Gastrocnemius medialis (tissue), 4 donors: Measurements from ENCODE around the gene ADAMTSL1. TPM values are rescaled to one million over a fixed set of nuclear protein-coding genes. Genes with fewer than 3 reads are reported as not detected.

ENCODE experiments used
- ATAC-seq, 2 donors: fragments of 150-250 bp; one replicate each; pipeline ENCODE4 v1.9.1; 2016
- DNase-seq, 2 donors: peaks; one replicate each; pipeline ENCODE4 v3.0.0-alpha.2; 2019
- H3K27ac ChIP-seq, 4 donors: fragments of 200-600 bp; sonication (generic); 1 replicate in 1 of 4; 2 replicates in 3 of 4; pipeline ENCODE4 v1.5.1; 2016 to 2018; ENCODE audit warnings: mild to moderate bottlenecking in 2 of 4, moderate library complexity in 1 of 4
- H3K27me3 ChIP-seq, 3 donors: fragments of 200-600 bp; sonication (generic) in 2 of 3; 1 replicate in 1 of 3; 2 replicates in 2 of 3; pipeline versions ENCODE4 v1.5.1 to v1.6.0; 2016 to 2019; ENCODE audit warnings: mild to moderate bottlenecking in 1 of 3, moderate library complexity in 1 of 3
- H3K36me3 ChIP-seq, 2 donors: fragments of 200-600 bp; sonication (generic) in 1 of 2; one replicate each; pipeline ENCODE4 v1.5.1; 2017 to 2018
- H3K4me1 ChIP-seq, 2 donors: fragments of 200-600 bp; sonication (generic) in 1 of 2; one replicate each; pipeline ENCODE4 v1.5.1; 2016 to 2017; ENCODE audit warnings: mild to moderate bottlenecking in 2 of 2
- H3K4me3 ChIP-seq, 4 donors: fragments of 200-600 bp; sonication (generic) in 3 of 4; 1 replicate in 1 of 4; 2 replicates in 3 of 4; pipeline ENCODE4 v1.5.1; 2016 to 2019; ENCODE audit warnings: mild to moderate bottlenecking in 2 of 4
- H3K9me3 ChIP-seq, 3 donors: fragments of 200-600 bp; sonication (generic) in 2 of 3; 1 replicate in 1 of 3; 2 replicates in 2 of 3; pipeline ENCODE4 v1.5.1; 2016 to 2019
- CTCF ChIP-seq, 5 experiments: fragments of 450-650 bp in 3 of 5; fragments of 200-600 bp in 2 of 5; sonication (generic) in 2 of 5; IDR thresholded peaks in 4 of 5; conservative IDR thresholded peaks in 1 of 5; 1 replicate in 4 of 5; 2 replicates in 1 of 5; pipeline ENCODE4 v1.5.1; 2016 to 2019; ENCODE audit warnings: antibody characterized with exemption in 5 of 5, mild to moderate bottlenecking in 3 of 5, moderate library complexity in 3 of 5
- POLR2A ChIP-seq, 2 donors: fragments of 450-650 bp; IDR thresholded peaks; one replicate each; pipeline ENCODE4 v1.6.1; 2017; ENCODE audit warnings: antibody characterized with exemption in 2 of 2, mild to moderate bottlenecking in 2 of 2, moderate library complexity in 2 of 2
- in situ Hi-C, 4 donors: fragments of 200-750 bp; cut with MboI; loops; one replicate each; pipeline versions ENCODE4 v1.15.0 to v1.8.0; 2017; ENCODE audit warnings: low sequenced_read_pairs in 4 of 4
- intact Hi-C: fragments of 100-400 bp; cut with DNase I; formaldehyde crosslinking; loops from one replicate; pipeline ENCODE4 v1.15.1; 2023; ENCODE audit warnings: low total_unique reads
- total RNA-seq, 4 donors: library from RNA; depleted of rRNA; stranded (reverse); fragments of >200 nt; gene quantifications; one replicate each; pipeline versions ENCODE4 v1.1.0 to v1.2.3, GENCODE V29; 2016

The ADAMTSL1 gene
- total RNA-seq, 4 donors from 2014 or later = 0.05 to 0.58 (median 0.28) TPM

GRCh38 chr9:18822850-18823249 lies 348.9 kb downstream of the ADAMTSL1 start:
- H3K9me3 ChIP-seq = no peaks in the 10 kb centered on the region
- H3K4me3 ChIP-seq = no peak overlapping the region
- intact Hi-C loops (no loop called here), in situ Hi-C loops (no loop called here)
- H3K4me1 ChIP-seq = peaks cover 3 to 7% of the 10 kb centered on the region in 2 donors
- H3K36me3 ChIP-seq = no peaks in the 10 kb centered on the region
- H3K27ac ChIP-seq = no peak overlapping the region
- H3K27me3 ChIP-seq = no peaks in the 10 kb centered on the region
- DNase-seq (no peak), ATAC-seq (no peak)
- TF ChIP-seq CTCF (IDR thresholded peaks at IDR 0.05 in 4 of 5, conservative IDR thresholded peaks at IDR 0.05 in 1 of 5) (no peak), POLR2A (IDR thresholded peaks at IDR 0.05) (no peak)

- in situ Hi-C loops = no loop called here
- no peak overlapping the region for H3K27ac ChIP-seq
- intact Hi-C loops = no loop called here
- no peak overlapping the region for H3K4me3 ChIP-seq
- no peaks in the 10 kb centered on the region for H3K36me3 ChIP-seq
- no peak for ATAC-seq
- no peaks in the 10 kb centered on the region for H3K27me3 ChIP-seq
- DNase-seq = no peak
- peaks cover 3 to 7% of the 10 kb centered on the region in 2 donors for H3K4me1 ChIP-seq
- H3K9me3 ChIP-seq = no peaks in the 10 kb centered on the region
- TF ChIP-seq CTCF (IDR thresholded peaks at IDR 0.05 in 4 of 5, conservative IDR thresholded peaks at IDR 0.05 in 1 of 5) (no peak), POLR2A (IDR thresholded peaks at IDR 0.05) (no peak)
These were observed 350.2 kb downstream of the ADAMTSL1 start for GRCh38 chr9:18824095-18824666.

GRCh38 chr9:18825656-18826170 lies 351.8 kb downstream of the ADAMTSL1 start:
- H3K27me3 ChIP-seq = no peaks in the 10 kb centered on the region
- TF ChIP-seq POLR2A (IDR thresholded peaks at IDR 0.05) (no peak), CTCF (IDR thresholded peaks at IDR 0.05 in 4 of 5, conservative IDR thresholded peaks at IDR 0.05 in 1 of 5) (no peak)
- peaks cover 3 to 7% of the 10 kb centered on the region in 2 donors for H3K4me1 ChIP-seq
- H3K4me3 ChIP-seq = no peak overlapping the region
- H3K9me3 ChIP-seq = no peaks in the 10 kb centered on the region
- ATAC-seq (no peak), DNase-seq (no peak)
- H3K36me3 ChIP-seq = no peaks in the 10 kb centered on the region
- intact Hi-C loops = no loop called here
- in situ Hi-C loops = no loop called here
- H3K27ac ChIP-seq = no peak overlapping the region

GRCh38 chr9:18826248-18826647 lies 352.3 kb downstream of the ADAMTSL1 start:
- ATAC-seq = no peak
- TF ChIP-seq CTCF (IDR thresholded peaks at IDR 0.05 in 4 of 5, conservative IDR thresholded peaks at IDR 0.05 in 1 of 5) = no peak
- no peak for TF ChIP-seq POLR2A (IDR thresholded peaks at IDR 0.05)
- intact Hi-C loops (no loop called here), in situ Hi-C loops (no loop called here)
- Histone ChIP-seq H3K27me3 (no peaks in the 10 kb centered on the region), H3K36me3 (no peaks in the 10 kb centered on the region), H3K4me3 (no peak overlapping the region), H3K9me3 (no peaks in the 10 kb centered on the region), H3K27ac (no peak overlapping the region), H3K4me1 (peaks cover 3 to 7% of the 10 kb centered on the region in 2 donors)
- no peak for DNase-seq

- Histone ChIP-seq H3K36me3 (no peaks in the 10 kb centered on the region), H3K27ac (no peak overlapping the region), H3K9me3 (no peaks in the 10 kb centered on the region), H3K4me3 (no peak overlapping the region), H3K4me1 (peaks cover 3 to 7% of the 10 kb centered on the region in 2 donors), H3K27me3 (no peaks in the 10 kb centered on the region)
- intact Hi-C loops = no loop called here
- in situ Hi-C loops = no loop called here
- no peak for ATAC-seq
- no peak for DNase-seq
- TF ChIP-seq POLR2A (IDR thresholded peaks at IDR 0.05) (no peak), CTCF (IDR thresholded peaks at IDR 0.05 in 4 of 5, conservative IDR thresholded peaks at IDR 0.05 in 1 of 5) (no peak)
These were observed 355.1 kb downstream of the ADAMTSL1 start for GRCh38 chr9:18829066-18829465.
